Brain microvascular endothelial cell (primary cell): ENCODE measurements around the gene SYNE1.

ENCODE experiments used
- DNase-seq: peaks from one replicate; pipeline ENCODE4 v3.0.0-alpha.2; 2020
- H3K27ac ChIP-seq: fragments of 250-450 bp; sonication (Bioruptor Pico); 2 replicates; pipeline ENCODE4 v1.5.1; 2020; ENCODE audit warnings: mild to moderate bottlenecking, moderate library complexity
- H3K27me3 ChIP-seq: fragments of 250-450 bp; sonication (Bioruptor Pico); replicated peaks from 2 replicates; pipeline ENCODE4 v1.5.1; 2020; ENCODE audit warnings: mild to moderate bottlenecking
- H3K36me3 ChIP-seq: fragments of 250-450 bp; sonication (Bioruptor Pico); replicated peaks from 2 replicates; pipeline ENCODE4 v1.5.1; 2020; ENCODE audit warnings: mild to moderate bottlenecking
- H3K4me3 ChIP-seq: 2 replicates; pipeline ENCODE4 v1.5.1; 2011; ENCODE audit warnings: low read depth, mild to moderate bottlenecking, control low read depth, low read length, moderate library complexity
- in situ Hi-C: cut with HindIII; loops from 2 replicates; pipeline ENCODE4 v1.10.0; 2017; ENCODE audit warnings: low sequenced_read_pairs, low pct_ligation_motif_present
- TF ChIP-seq, protein P1 (sequence below): IDR thresholded peaks from 2 replicates; pipeline ENCODE4 v1.5.1; 2011; ENCODE audit warnings: low read depth, mild to moderate bottlenecking, moderate library complexity, low read length, control low read depth, inconsistent platforms; ENCODE audit errors: missing control alignments

SYNE1 gene

DNA sequence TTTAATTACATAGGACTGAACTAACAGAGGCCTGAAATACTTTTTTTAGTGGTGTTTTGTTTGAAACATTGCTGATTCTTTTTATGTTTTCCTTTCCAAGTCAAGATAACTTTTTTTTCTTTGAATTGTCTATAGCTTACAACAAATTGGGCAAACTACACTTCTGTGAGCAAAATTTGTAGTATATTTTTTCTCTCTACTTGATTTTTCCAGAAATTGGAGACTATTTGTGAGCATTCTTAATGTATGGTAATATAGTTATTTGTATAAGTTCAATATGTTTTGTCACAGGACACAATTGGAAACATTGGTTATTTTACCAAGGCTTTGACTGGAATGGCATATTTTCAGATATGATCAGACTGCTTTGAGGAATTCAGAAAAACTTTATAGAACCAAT lies 216.5 kb downstream of the SYNE1 start:
- in situ Hi-C loops, result no loop called here
- H3K27ac ChIP-seq, result no peak overlapping the region
- H3K36me3 ChIP-seq, result no peaks in the 10 kb centered on the region
- H3K27me3 ChIP-seq, result no peaks in the 10 kb centered on the region
- no peak for DNase-seq
- TF ChIP-seq, protein P1, sequence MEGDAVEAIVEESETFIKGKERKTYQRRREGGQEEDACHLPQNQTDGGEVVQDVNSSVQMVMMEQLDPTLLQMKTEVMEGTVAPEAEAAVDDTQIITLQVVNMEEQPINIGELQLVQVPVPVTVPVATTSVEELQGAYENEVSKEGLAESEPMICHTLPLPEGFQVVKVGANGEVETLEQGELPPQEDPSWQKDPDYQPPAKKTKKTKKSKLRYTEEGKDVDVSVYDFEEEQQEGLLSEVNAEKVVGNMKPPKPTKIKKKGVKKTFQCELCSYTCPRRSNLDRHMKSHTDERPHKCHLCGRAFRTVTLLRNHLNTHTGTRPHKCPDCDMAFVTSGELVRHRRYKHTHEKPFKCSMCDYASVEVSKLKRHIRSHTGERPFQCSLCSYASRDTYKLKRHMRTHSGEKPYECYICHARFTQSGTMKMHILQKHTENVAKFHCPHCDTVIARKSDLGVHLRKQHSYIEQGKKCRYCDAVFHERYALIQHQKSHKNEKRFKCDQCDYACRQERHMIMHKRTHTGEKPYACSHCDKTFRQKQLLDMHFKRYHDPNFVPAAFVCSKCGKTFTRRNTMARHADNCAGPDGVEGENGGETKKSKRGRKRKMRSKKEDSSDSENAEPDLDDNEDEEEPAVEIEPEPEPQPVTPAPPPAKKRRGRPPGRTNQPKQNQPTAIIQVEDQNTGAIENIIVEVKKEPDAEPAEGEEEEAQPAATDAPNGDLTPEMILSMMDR, result no peak
- no peak overlapping the region for H3K4me3 ChIP-seq

- no peak for DNase-seq
- Histone ChIP-seq H3K36me3 (no peaks in the 10 kb centered on the region), H3K27ac (no peak overlapping the region), H3K27me3 (no peaks in the 10 kb centered on the region), H3K4me3 (no peak overlapping the region)
- TF ChIP-seq, protein P1, result no peak
- in situ Hi-C loops, result no loop called here
Observed at GRCh38 chr6:152418551-152418950, 218.6 kb downstream of the SYNE1 start.

DNA sequence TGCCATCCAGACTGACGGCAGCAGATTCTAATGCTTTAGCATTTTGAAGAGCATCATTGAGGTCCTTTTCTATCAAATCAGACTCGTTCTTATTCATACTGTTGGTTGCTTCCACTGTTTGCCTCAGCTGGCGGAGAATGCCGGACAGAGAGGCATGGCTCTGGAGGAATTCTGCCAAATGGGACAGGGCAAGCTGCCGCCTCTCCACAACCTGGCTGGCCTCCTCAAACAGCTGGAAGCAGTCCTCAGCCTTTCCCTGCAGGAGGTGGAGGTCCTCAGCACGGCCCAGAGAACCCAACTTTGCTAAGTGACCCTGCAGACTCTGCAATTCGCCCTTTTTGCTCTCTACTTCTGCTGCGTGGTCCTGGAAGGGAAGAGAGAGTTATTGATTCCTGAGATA lies 220.5 kb downstream of the SYNE1 start:
- Histone ChIP-seq H3K36me3 (no peaks in the 10 kb centered on the region), H3K27ac (no peak overlapping the region), H3K27me3 (no peaks in the 10 kb centered on the region), H3K4me3 (no peak overlapping the region)
- in situ Hi-C loops, result no loop called here
- TF ChIP-seq, protein P1, result no peak
- no peak for DNase-seq

- H3K27me3 ChIP-seq, result no peaks in the 10 kb centered on the region
- in situ Hi-C loops, result no loop called here
- no peaks in the 10 kb centered on the region for H3K36me3 ChIP-seq
- H3K4me3 ChIP-seq, result no peak overlapping the region
- TF ChIP-seq, protein P1, result no peak
- DNase-seq, result no peak
- no peak overlapping the region for H3K27ac ChIP-seq
Observed at GRCh38 chr6:152404936-152405595, 232.1 kb downstream of the SYNE1 start.

DNA sequence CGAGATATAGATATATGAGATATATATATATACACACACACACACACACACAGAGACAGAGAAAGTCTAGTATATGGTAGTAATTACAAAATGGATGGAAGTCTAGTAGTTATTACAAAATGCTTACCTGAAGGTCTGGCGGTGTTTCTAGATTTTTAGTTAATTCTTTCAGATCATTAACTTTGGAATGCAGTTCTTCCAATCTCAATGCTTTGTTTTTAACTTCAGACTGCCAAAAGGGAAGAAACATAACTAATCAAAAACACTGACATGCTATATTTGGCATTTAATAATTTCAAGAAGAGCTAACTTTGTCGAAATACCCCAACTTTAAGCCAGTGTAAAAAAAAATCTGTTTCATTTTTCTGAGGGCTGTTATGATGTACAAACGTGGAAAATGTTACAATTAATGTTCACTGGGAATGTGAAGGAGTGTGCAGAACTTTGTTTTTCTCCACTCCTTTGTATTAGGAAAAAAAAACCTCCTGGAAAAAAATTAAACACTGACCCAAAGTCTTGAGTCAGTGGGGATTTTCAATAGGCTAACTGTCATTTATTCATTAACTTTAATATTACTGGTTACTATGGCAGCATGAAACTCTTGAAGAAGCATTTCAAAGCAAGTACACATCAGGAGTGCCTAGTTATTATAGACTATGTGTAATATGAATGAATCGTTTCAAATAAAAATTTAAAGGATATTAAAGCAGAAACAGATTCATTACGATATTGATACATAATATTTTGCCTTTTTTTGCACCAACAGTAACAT lies 232.9 kb downstream of the SYNE1 start:
- TF ChIP-seq, protein P1, result no peak
- Histone ChIP-seq H3K36me3 (no peaks in the 10 kb centered on the region), H3K27ac (no peak overlapping the region), H3K4me3 (no peak overlapping the region), H3K27me3 (no peaks in the 10 kb centered on the region)
- in situ Hi-C loops, result no loop called here
- no peak for DNase-seq
